ENCODE results near the gene MOG. TPM values are rescaled to one million over a fixed set of nuclear protein-coding genes. Genes with fewer than 3 reads are reported as not detected.

Gene MOG
- total RNA-seq, 6 experiments from 2014 or later: not detected

- no peaks in the 10 kb centered on the region for H3K9me3 ChIP-seq
- DNase-seq (peak; percentile 70 to 81 (median 76)), ATAC-seq (peak; percentile 85 to 91 (median 86))
- H3K36me3 ChIP-seq: no peaks in the 10 kb centered on the region
- peak within 1 kb of the TSS; percentile 36 to 49 (median 36) for H3K4me3 ChIP-seq
- intact Hi-C loops (cut with DNase I): no loop called here
- peaks cover 0 to 18% of the 10 kb centered on the region in 2 donors for H3K27me3 ChIP-seq
- no peaks in the 10 kb centered on the region for H3K4me1 ChIP-seq
- 3% methylated on average over 39 of the region's 57 CpGs for WGBS (ENCODE audit: insufficient coverage, low coverage, low lambda C conversion rate, missing lambda C conversion rate)
- peak within 1 kb of the TSS in 1 of 3 donors; percentile 34 for H3K27ac ChIP-seq
- TF ChIP-seq CTCF (IDR thresholded peaks at IDR 0.05) (no peak), POLR2A (IDR thresholded peaks at IDR 0.05) (peak; percentile 16)
These were observed 23.9 kb upstream of the MOG start, which contains the start of gene GABBR1 for GRCh38 chr6:29632789-29633533. TSS of gene GABBR1 (minus strand) at chr6:29633183. CDS start at chr6:29632385, 798 bp downstream.

- intact Hi-C loops (cut with DNase I): no loop called here
- H3K27me3 ChIP-seq: peaks cover 0 to 14% of the 10 kb centered on the region in 2 donors
- H3K4me3 ChIP-seq: peak overlapping the region; percentile 36 to 49 (median 36)
- no peak overlapping the region for H3K27ac ChIP-seq
- no peak for DNase-seq
- no peaks in the 10 kb centered on the region for H3K36me3 ChIP-seq
- TF ChIP-seq CTCF (IDR thresholded peaks at IDR 0.05) (no peak), POLR2A (IDR thresholded peaks at IDR 0.05) (no peak)
- no peaks in the 10 kb centered on the region for H3K9me3 ChIP-seq
- peak in 1 of 4 donors; percentile 3 for ATAC-seq
- H3K4me1 ChIP-seq: no peaks in the 10 kb centered on the region
- 14% methylated on average over 9 of the region's 9 CpGs for WGBS (ENCODE audit: insufficient coverage, low coverage, low lambda C conversion rate, missing lambda C conversion rate)
These were observed 23.4 kb upstream of the MOG start for GRCh38 chr6:29633534-29633905.

- 70% methylated on average over 6 of the region's 9 CpGs for WGBS (ENCODE audit: insufficient coverage, low coverage, low lambda C conversion rate, missing lambda C conversion rate)
- DNase-seq: no peak
- Histone ChIP-seq H3K4me3 (no peak overlapping the region), H3K27ac (no peak overlapping the region), H3K9me3 (no peaks in the 10 kb centered on the region), H3K27me3 (peaks cover 0 to 8% of the 10 kb centered on the region in 2 donors), H3K36me3 (no peaks in the 10 kb centered on the region), H3K4me1 (no peaks in the 10 kb centered on the region)
- intact Hi-C loops (cut with DNase I): no loop called here
- TF ChIP-seq CTCF (IDR thresholded peaks at IDR 0.05): no peak
- no peak for TF ChIP-seq POLR2A (IDR thresholded peaks at IDR 0.05)
- no peak for ATAC-seq
These were observed 19.6 kb upstream of the MOG start for GRCh38 chr6:29637247-29637646.

- H3K36me3 ChIP-seq: no peaks in the 10 kb centered on the region
- no peaks in the 10 kb centered on the region for H3K9me3 ChIP-seq
- 30% methylated on average over 3 of the region's 3 CpGs for WGBS (ENCODE audit: insufficient coverage, low coverage, low lambda C conversion rate, missing lambda C conversion rate)
- ATAC-seq: peak in 2 of 4 donors; percentile 13 to 16
- no peak overlapping the region for H3K27ac ChIP-seq
- no peaks in the 10 kb centered on the region for H3K4me1 ChIP-seq
- DNase-seq: no peak
- intact Hi-C loops (cut with DNase I): no loop called here
- H3K4me3 ChIP-seq: no peak overlapping the region
- H3K27me3 ChIP-seq: no peaks in the 10 kb centered on the region
- no peak for TF ChIP-seq CTCF (IDR thresholded peaks at IDR 0.05)
- no peak for TF ChIP-seq POLR2A (IDR thresholded peaks at IDR 0.05)
These were observed 15.3 kb upstream of the MOG start for GRCh38 chr6:29641430-29642148.
